Cardiac fibroblast (primary cell): ENCODE data around the gene SORBS2.

Experiments used
- DNase-seq, 2 donors: peaks; one replicate each; pipeline versions ENCODE4 v3.0.0 to v3.0.0-alpha.2; 2010; ENCODE audit warnings: low read depth in 2 of 2
- H3K4me3 ChIP-seq, 2 donors: replicated peaks in 1 of 2; 1 replicate in 1 of 2; 2 replicates in 1 of 2; pipeline ENCODE4 v1.5.1; 2011; ENCODE audit warnings: low read depth in 2 of 2, low read length in 2 of 2, mild to moderate bottlenecking in 2 of 2, moderate library complexity in 1 of 2
- TF ChIP-seq, protein P1 (sequence below): IDR thresholded peaks from one replicate; pipeline ENCODE4 v1.5.1; 2011; ENCODE audit warnings: low read depth, mild to moderate bottlenecking, low read length, inconsistent platforms

Gene SORBS2

DNA sequence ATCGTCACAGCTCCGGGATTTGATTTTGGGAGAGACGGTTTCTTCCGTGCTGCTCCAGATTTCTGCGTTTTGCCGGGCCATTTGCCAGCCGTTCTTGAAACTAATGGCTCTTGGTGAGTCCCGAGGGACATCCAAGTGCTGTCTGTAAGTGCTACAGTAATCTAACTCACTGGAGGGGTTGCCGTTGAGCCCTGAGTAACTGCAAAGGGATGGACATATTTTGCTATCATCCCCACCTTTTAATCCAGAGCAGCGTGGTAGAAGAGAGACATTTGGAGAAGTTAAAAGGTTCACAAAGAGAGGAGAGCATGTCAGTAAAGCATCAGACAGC lies 187.8 kb downstream of the SORBS2 start:
- DNase-seq = no peak
- TF ChIP-seq, protein P1, sequence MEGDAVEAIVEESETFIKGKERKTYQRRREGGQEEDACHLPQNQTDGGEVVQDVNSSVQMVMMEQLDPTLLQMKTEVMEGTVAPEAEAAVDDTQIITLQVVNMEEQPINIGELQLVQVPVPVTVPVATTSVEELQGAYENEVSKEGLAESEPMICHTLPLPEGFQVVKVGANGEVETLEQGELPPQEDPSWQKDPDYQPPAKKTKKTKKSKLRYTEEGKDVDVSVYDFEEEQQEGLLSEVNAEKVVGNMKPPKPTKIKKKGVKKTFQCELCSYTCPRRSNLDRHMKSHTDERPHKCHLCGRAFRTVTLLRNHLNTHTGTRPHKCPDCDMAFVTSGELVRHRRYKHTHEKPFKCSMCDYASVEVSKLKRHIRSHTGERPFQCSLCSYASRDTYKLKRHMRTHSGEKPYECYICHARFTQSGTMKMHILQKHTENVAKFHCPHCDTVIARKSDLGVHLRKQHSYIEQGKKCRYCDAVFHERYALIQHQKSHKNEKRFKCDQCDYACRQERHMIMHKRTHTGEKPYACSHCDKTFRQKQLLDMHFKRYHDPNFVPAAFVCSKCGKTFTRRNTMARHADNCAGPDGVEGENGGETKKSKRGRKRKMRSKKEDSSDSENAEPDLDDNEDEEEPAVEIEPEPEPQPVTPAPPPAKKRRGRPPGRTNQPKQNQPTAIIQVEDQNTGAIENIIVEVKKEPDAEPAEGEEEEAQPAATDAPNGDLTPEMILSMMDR = no peak
- H3K4me3 ChIP-seq = no peak overlapping the region

- TF ChIP-seq, protein P1 = no peak
- H3K4me3 ChIP-seq = no peak overlapping the region
- no peak for DNase-seq
Measured at GRCh38 chr4:185623444-185624258, 188.3 kb downstream of the SORBS2 start.

DNA sequence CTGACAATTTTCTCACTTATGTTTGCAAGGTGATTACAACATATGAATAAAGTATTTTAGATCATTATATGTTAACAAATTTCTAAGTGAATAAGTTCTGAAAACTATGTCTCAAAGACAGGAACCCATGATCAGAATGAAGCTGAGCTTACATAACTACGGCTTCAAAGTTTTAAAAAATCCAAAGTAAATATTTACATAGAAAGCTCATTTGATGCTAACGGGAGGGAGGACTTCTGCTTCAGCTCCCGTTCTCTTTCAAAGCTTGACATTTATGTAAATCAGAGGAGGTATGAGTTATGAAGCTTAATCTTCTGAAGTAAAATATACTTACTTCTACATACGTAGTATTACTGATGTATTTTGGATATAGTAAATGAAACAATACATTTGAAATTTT lies 203.8 kb downstream of the SORBS2 start:
- H3K4me3 ChIP-seq = no peak overlapping the region
- DNase-seq = no peak
- TF ChIP-seq, protein P1 = no peak

GRCh38 chr4:185602397-185602796 lies 209.6 kb downstream of the SORBS2 start:
- TF ChIP-seq, protein P1 = no peak
- no peak overlapping the region for H3K4me3 ChIP-seq

GRCh38 chr4:185600801-185601434 lies 211.1 kb downstream of the SORBS2 start:
- TF ChIP-seq, protein P1 = no peak
- peak in 1 of 2 donors; percentile 42 for DNase-seq

More at GRCh38 chr4:185602397-185602796, 209.6 kb downstream of the SORBS2 start:
- no peak for DNase-seq

DNA sequence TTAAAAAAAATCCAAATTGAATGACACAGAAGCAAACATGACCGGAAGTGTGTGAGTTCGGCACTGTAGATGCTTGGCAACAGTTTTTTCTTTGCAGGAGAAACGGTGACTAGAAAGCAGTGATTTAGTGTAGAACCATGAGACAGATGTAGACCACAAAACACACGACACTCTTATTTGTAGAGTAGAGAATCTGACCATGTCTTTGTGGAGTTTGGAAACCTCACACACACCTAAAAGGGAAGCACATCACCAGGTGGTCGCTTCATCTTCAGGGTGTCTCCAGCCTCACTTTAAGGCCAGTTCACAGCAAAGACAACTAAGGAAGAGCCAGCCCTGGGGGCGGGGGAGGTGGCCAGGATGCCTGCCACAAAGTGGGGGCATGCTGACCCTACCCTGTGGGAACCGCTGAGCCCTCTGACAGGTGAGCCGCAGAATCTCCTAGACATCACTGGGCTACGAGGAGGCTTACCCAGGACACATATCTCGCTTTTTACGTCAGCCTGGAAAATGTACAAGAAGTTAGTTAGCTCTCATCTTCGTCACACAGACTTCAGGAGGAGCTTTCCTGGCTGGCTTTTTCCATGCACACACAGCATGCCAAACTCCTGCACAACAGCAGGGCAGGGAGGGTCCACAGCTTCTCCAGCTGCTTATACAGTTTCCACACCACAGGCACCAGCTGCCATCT lies 212.3 kb downstream of the SORBS2 start:
- no peak overlapping the region for H3K4me3 ChIP-seq
- TF ChIP-seq, protein P1 = no peak
- DNase-seq = peak; percentile 19 to 52

More at GRCh38 chr4:185600801-185601434, 211.1 kb downstream of the SORBS2 start:
- no peak overlapping the region for H3K4me3 ChIP-seq
